Measurements from ENCODE around the gene FMO3. TPM values are rescaled to one million over a fixed set of nuclear protein-coding genes. Genes with fewer than 3 reads are reported as not detected.

Gene FMO3
- total RNA-seq, 1 donor from 2014 or later: not detected

- no peak for DNase-seq
Measured at GRCh38 chr1:171166361-171166760, 75.7 kb downstream of the FMO3 start.

More at GRCh38 chr1:171166361-171166760, 75.7 kb downstream of the FMO3 start:
- no peaks in the 10 kb centered on the region for H3K9me3 Mint-ChIP-seq (ENCODE audit: unreplicated experiment)
- no peaks in the 10 kb centered on the region for H3K4me1 Mint-ChIP-seq (ENCODE audit: low read depth, unreplicated experiment)
- H3K27ac Mint-ChIP-seq (ENCODE audit: unreplicated experiment): no peak overlapping the region
- H3K27me3 Mint-ChIP-seq (ENCODE audit: unreplicated experiment): no peaks in the 10 kb centered on the region
- no peaks in the 10 kb centered on the region for H3K36me3 Mint-ChIP-seq (ENCODE audit: unreplicated experiment)
- no peak overlapping the region for H3K4me3 Mint-ChIP-seq (ENCODE audit: unreplicated experiment)
- TF ChIP-seq, protein P1, sequence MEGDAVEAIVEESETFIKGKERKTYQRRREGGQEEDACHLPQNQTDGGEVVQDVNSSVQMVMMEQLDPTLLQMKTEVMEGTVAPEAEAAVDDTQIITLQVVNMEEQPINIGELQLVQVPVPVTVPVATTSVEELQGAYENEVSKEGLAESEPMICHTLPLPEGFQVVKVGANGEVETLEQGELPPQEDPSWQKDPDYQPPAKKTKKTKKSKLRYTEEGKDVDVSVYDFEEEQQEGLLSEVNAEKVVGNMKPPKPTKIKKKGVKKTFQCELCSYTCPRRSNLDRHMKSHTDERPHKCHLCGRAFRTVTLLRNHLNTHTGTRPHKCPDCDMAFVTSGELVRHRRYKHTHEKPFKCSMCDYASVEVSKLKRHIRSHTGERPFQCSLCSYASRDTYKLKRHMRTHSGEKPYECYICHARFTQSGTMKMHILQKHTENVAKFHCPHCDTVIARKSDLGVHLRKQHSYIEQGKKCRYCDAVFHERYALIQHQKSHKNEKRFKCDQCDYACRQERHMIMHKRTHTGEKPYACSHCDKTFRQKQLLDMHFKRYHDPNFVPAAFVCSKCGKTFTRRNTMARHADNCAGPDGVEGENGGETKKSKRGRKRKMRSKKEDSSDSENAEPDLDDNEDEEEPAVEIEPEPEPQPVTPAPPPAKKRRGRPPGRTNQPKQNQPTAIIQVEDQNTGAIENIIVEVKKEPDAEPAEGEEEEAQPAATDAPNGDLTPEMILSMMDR (IDR thresholded peaks at IDR 0.05; ENCODE audit: partially characterized antibody, unreplicated experiment): no peak

Small RNA genes lying within 50 kb of the gene (microRNA-seq; reads per million reads assigned to microRNA genes)
- not detected for gene MIR1295A (ENCODE audit: unreplicated experiment)
- not detected for gene MIR1295B (ENCODE audit: unreplicated experiment)

Other genes with a start within 250 kb of the FMO3 start
- not detected for gene MROH9, start 155.4 kb upstream of the FMO3 start, total RNA-seq (ENCODE audit: unreplicated experiment)
- gene FMO2, start 94.4 kb downstream of the FMO3 start, total RNA-seq (ENCODE audit: unreplicated experiment): not detected
- gene FMO1, start 157.6 kb downstream of the FMO3 start, total RNA-seq (ENCODE audit: unreplicated experiment): not detected
- 0.56 TPM for gene FMO4, start 223.3 kb downstream of the FMO3 start, total RNA-seq (ENCODE audit: unreplicated experiment)

Measured in glutamatergic neuron (in vitro differentiated cells).